CD1c-positive myeloid dendritic cell (primary cell): ENCODE measurements around the gene OPN1LW.
"Not testable (repeated sequence)": the region's sequence is repeated elsewhere in the genome, so short reads cannot be mapped to it uniquely, and the experiment has no call there.

Experiments used
- DNase-seq: peaks from one replicate; pipeline ENCODE4 v3.0.0-alpha.2; 2016; ENCODE audit errors: extremely low spot score

The OPN1LW gene

DNA sequence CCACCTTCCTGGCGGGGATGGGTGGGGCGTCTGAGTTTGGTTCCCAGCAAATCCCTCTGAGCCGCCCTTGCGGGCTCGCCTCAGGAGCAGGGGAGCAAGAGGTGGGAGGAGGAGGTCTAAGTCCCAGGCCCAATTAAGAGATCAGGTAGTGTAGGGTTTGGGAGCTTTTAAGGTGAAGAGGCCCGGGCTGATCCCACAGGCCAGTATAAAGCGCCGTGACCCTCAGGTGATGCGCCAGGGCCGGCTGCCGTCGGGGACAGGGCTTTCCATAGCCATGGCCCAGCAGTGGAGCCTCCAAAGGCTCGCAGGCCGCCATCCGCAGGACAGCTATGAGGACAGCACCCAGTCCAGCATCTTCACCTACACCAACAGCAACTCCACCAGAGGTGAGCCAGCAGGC lies at the start of gene OPN1LW:
TSS of gene OPN1LW (plus strand) at position 234 of the 400 bp plus-strand sequence. CDS start at position 275, 41 bp downstream.
- DNase-seq = not testable (repeated sequence)

DNA sequence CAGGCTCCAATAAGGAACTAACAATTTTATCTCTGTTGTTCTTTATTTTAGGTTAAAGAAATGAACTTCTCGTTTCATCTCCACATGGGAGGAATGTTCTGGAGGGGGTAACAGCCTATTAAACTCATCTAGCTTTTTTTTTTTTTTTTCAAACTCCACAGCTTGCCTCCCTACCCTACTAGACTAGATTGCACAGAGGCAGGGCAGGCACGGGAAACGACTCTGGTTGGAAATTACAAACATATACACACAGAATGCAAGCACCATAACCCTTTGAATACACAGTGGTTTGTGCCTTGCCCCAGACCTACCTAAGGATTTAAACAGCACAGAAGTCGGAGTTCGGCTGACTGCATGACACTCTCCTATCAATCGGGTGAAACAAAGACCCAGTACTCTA lies 49.2 kb upstream of the OPN1LW start:
- no peak for DNase-seq

DNA sequence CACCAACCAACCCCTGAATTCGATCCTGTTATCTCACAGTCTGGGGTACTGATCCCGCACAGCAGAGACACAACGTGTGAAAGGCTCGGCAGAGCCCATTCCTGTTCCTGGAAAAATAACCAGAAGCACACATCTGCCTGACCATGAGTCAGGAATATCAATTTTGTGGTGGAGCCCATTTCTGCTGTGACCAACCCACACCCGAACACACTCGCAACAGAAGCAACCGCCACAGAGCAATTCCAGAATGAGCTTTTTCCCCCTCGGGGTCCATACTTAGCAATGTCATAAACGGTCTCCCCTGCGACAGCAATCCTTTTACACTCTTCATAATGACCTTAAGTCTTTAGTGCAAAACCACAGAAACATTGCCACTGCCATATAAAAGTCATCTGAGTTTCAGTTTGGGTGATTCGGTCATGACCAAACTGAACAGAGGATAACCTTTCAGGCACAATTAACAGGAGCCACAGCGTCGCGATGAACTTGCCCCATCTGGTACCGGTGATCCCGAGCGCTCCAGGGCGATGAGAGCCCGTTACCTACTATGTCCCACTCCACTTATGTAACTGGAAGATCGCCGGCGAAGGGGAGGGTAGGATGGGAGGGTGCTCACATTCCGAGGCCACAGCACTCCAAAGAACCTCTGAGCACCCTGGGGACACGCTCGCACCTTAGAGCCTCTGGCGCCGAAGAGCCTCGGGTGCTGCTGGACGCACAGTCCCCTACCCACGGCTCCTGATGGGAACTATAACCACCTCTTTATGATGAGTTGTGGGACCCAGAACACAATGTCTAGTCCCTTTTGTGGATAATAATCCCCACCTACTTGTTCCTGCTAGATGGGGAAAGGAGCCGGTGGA lies 47.7 kb upstream of the OPN1LW start:
- peak; percentile 30 for DNase-seq

DNA sequence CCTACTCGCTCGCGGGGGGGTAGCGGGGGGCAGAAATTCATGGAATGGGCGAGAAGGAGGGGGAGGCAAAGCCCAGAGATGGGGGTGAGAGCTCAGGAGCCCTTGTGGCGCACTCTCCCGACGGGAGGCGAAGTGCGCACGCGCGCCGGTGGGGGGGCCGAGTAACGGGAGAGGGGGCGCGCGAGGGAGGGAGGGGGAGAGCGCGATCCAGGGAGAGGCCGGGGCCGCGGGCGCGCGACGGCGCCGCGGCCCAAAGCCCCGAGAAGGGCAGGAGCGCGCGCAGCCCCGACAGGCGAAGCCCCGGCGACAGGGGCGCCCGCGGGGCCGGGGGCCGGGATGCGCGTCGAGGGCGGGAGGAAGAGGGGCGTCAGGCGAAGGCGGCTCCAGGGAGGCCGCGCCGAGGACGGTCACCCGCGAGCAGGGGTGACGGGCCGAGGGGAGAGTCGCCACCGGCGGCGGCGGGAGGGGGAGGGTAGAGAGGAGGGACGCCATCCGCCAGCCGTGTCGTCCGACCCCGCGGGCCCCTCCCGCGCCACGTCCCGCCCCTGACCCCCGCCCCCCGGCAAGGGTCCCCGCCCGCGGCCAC lies 46.9 kb upstream of the OPN1LW start:
- DNase-seq = peak; percentile 65

DNA sequence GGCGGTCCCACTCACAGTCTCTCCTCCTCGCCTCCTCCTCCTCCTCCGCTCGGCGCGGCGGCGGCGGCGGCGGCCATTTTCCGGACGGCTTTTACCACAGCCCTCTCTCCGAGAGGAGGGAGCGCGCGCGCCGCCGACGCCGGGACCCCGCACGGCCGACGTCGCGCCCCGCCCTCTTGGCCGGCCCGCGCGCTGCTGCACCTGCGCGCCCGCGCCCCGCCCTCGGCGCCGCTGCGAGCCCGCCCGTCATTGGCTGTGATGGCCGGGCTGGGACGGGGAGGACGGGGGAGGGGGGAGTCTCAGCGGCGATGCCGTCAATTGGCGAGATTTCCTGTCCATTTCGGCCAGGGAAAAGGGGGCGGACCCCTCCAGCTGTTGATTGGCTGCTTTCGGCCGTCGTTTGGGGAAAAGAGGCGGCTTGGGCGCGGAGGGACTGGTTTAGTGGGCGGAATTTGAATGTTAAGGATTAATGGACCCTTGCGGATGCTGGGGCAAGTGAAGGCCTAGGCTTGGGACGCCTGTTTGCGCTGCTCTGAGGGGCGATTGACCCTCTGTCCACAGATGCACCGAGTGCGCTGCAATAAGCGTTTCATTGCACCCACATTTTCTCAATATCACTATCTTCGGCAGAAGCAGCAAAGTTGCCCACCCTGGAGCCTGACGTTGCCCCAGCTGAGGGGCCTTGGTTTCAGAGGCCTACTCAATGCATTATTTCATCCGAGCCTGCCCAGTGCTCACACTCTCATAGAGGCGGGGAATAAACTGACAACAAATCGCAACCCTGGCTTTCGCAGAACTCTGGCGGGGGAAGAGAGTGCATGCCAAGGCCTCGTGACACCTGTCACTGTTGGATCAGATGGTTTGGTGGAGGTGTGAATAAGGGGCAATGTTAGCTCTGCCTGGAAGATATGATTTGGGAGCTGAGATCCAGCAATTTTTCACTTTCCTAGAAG lies 46.2 kb upstream of the OPN1LW start, which contains the start of gene MECP2:
TSS of gene MECP2 (minus strand) at position 129 of the 953 bp plus-strand sequence.
- peak; percentile 94 for DNase-seq

DNA sequence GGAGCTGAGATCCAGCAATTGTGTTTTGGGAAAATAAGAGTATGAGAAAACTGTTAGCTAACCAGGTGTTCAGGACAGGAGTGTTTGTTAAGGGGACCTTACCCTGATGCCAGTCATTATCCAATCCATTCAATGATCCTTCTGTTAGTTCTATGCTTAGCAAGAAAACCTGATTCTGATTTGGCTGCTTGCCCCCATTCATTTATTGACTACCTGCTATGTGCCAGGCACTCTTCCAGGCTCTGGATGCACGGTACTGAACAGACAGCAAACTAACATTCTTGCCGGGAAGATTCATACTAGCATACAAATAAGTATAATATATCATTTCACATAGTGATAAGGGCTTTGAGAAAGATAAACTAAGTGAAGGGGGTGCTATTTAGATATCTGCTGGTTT lies 45.5 kb upstream of the OPN1LW start:
- DNase-seq = no peak

GRCh38 chrX:154113729-154114128 lies 30.3 kb upstream of the OPN1LW start:
- no peak for DNase-seq

DNA sequence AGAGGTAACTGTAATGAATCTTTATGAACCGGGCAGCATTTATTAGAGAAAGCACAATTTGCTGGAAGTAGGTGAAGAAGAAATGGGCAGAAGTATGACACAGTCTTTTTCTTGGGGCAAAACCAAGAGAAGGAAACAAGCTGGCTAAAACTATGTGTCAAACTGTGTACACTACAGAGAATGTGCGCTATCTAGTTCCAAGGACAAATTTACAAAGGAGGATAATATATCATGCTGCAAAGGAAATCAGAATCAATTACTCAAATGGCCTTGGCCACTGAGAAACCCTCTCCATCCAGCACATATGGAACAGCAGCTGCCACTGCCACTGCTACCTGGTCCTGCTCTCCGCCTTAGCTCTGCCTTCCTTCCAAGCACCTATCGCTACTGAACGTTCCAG lies 29.4 kb upstream of the OPN1LW start:
- no peak for DNase-seq

DNA sequence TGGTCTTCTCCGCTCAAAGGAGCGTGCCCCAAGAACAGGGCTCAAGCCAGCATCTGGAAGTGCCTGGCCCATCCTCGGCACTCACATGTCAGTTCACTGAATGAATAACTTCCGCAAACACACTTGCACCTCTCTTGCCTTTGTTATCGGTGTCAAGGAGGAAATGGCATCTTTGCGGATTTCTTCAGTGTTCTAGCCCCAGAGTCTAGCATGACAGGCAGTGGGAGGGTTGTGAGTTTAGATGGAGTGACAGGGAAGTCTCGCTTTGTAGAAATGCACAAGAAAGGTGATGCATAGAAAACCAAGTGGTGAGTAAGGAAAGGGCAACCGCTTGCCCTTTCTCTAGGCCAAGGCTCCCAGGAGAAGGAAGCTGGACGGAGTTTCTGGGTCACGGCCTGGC lies 29.0 kb upstream of the OPN1LW start:
- no peak for DNase-seq

DNA sequence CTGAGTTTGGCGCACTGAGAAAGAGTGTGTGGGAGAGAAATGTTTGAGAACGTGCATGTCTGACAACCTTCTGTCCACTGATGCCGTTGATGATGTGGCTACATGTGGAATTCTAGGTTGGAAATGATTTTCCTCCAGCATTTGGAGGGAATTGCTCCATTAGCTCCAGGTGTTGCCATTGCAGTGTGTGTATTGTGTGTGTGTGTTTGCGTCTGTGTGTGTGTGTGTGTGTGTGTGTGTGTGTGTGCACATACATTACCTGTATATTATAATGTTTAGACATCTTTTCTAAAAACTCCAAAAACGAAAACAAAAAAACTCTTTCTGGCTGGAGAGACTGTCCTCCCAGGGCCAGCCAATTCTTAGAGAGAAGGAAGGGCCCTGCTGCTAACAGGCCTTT lies 28.3 kb upstream of the OPN1LW start:
- no peak for DNase-seq

DNA sequence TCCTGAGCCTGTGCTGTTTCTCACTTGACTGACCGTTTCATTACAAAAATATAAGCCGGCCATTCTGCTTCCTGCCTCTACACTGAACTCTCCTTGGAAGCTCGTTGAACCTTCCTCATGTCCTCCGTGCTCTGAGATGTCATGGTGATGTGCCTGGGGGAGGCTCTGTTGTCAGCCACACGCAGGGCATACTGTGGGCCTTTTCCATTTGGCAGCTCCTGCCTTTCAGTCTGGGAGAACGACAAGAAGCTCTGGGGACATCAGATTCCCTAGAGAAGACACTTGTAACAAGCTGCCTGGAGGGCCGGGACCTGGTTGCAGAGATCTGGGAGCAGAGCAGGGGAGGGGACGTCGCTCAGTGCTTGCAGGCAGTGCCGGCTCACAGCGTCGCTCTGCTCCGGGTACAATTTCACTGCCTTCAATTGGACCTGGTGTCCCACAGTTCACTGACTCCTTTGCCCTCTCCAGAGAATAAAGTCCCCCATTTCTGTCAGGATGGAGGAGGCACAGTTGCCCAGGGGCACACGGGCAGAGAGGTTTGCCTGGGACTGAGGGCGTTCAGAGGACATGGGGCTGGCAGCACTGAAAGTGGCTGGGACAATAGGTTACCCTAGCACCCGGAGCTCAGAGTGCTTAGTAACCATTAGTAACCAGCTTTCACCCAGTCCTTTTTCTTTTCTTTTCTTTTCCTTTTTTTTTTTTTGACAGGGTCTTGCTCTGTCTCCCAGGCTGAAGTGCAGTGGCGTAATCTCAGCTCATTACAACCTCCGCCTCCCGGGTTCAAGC lies 27.4 kb upstream of the OPN1LW start:
- no peak for DNase-seq

GRCh38 chrX:154117566-154117965 lies 26.5 kb upstream of the OPN1LW start:
- DNase-seq = no peak

- no peak for DNase-seq
These were observed 23.5 kb upstream of the OPN1LW start for GRCh38 chrX:154120567-154120966.

GRCh38 chrX:154121207-154121606 lies 22.8 kb upstream of the OPN1LW start:
- no peak for DNase-seq

- no peak for DNase-seq
These were observed 22.1 kb upstream of the OPN1LW start for GRCh38 chrX:154121961-154122360.

GRCh38 chrX:154123241-154124219 lies 20.5 kb upstream of the OPN1LW start:
- DNase-seq = peak; percentile 33

DNA sequence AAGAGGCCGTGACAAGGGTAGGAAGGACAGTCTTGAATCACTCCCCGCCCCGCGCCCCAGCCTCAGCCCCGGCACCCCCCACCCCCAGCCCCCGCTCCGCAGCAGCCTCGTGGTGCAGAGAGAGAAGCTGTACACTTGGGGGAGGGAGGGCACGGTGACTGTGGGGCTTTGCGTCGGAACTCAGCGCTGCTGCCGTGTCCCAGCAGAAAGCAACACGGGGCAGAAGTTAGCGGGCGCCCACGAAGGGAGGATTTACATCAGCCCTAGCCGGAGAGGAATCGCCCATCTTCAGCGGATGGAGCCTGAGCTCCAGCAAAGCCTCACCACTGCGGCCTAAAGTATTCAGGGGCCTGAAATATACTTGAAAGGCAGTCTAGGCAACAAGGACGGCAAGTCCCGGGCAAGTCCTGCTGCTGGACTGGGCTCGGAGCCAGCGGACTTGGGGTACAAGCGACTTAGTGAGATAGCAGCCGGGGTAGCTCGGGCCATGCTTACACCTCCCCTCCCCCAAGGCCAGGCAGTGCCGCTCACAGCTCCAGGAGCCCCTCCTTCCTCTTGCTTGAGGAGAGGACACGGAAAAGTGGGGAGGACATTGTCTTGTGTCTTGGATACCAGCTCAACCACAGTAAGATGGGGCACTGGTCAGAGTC lies 18.5 kb upstream of the OPN1LW start:
- DNase-seq = no peak

DNA sequence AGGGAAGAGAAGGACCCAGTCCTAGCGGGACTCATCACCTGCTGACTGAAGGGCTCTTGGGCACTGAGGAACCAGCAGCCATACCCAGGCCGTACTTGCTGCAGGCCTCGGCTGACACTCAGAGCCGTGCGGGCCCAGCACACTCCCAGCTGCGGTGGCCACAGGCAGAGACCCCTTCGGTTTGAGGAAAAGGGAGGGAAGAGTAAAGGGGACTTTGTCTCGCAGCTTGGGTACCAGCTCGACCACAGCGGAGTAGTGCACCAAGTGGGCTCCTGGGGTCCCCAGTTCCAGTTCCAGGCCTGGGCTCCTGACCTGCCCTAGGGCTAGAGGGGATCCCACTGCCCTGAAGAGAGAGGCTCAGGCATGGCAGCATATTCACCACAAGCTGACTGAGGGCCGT lies 17.9 kb upstream of the OPN1LW start:
- no peak for DNase-seq

GRCh38 chrX:154131955-154132354 lies 12.1 kb upstream of the OPN1LW start:
- DNase-seq = no peak

DNA sequence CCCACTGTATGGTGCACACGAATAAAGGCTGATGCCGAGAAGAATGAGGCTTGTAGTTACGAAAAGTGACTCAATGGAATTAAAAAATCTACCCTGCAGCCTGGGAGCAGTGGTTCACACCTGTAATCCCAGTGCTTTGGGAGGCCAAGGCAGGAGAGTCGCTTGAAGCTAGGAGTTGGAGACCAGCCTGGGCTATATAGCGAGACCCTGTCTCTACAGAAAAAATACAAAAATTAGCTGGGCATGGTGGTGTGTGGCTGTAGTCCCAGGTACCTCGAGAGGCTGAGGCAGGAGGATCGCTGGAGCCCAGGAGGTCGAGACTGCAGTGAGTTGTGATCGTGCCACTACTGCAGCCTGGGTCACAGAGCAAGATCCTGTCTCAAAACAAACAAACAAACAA lies 11.7 kb upstream of the OPN1LW start:
- DNase-seq = no peak
